Loucy (cell line): ENCODE measurements around the gene MCF2L2.
A peak's percentile ranks its signal among the peaks of the same experiment; 100 is the strongest.

Experiments used
- H2AFZ ChIP-seq: fragments of 200-600 bp; sonication (generic); 2 replicates; pipeline ENCODE4 v1.6.0; 2016; ENCODE audit warnings: antibody characterized with exemption, mild to moderate bottlenecking, low read length, moderate library complexity
- H3F3A ChIP-seq: fragments of 200-600 bp; 2 replicates; pipeline ENCODE4 v1.6.0; 2016; ENCODE audit warnings: antibody characterized with exemption, low read depth, mild to moderate bottlenecking
- H3K27me3 ChIP-seq: fragments of 200-600 bp; sonication (generic); 2 replicates; pipeline ENCODE4 v1.6.1; 2014; ENCODE audit warnings: low read length, mild to moderate bottlenecking; ENCODE audit not compliant: insufficient read depth, poor library complexity, severe bottlenecking
- H3K36me3 ChIP-seq: fragments of 200-600 bp; sonication (generic); 2 replicates; pipeline ENCODE4 v1.6.1; 2016; ENCODE audit warnings: low read length; ENCODE audit not compliant: insufficient read depth
- H3K4me1 ChIP-seq: fragments of 200-600 bp; sonication (generic); 2 replicates; pipeline ENCODE4 v1.5.1; 2014; ENCODE audit warnings: low read length, mild to moderate bottlenecking; ENCODE audit not compliant: insufficient read depth, poor library complexity, severe bottlenecking
- H3K4me2 ChIP-seq: fragments of 200-600 bp; sonication (generic); 2 replicates; pipeline ENCODE4 v1.6.0; 2014; ENCODE audit warnings: antibody characterized with exemption, low read length, low read depth, mild to moderate bottlenecking; ENCODE audit not compliant: poor library complexity, severe bottlenecking
- H3K4me3 ChIP-seq: fragments of 200-600 bp; sonication (generic); 2 replicates; pipeline ENCODE4 v1.5.1; 2014; ENCODE audit warnings: low read length, mild to moderate bottlenecking, mixed read lengths; ENCODE audit not compliant: poor library complexity, severe bottlenecking
- H3K79me2 ChIP-seq: fragments of 200-600 bp; sonication (generic); 2 replicates; pipeline ENCODE4 v1.6.1; 2014; ENCODE audit warnings: low read length; ENCODE audit not compliant: insufficient read depth
- H3K9ac ChIP-seq: fragments of 200-600 bp; sonication (generic); 2 replicates; pipeline ENCODE4 v1.6.0; 2014; ENCODE audit warnings: mild to moderate bottlenecking, low read depth, low read length, moderate library complexity; ENCODE audit not compliant: poor library complexity, severe bottlenecking
- H3K9me2 ChIP-seq: fragments of 200-600 bp; sonication (generic); replicated peaks from 2 replicates; pipeline ENCODE4 v1.6.1; 2016; ENCODE audit warnings: low read depth, low read length, mixed read lengths
- H3K9me3 ChIP-seq: fragments of 200-600 bp; sonication (generic); 2 replicates; pipeline ENCODE4 v1.6.1; 2014; ENCODE audit warnings: mild to moderate bottlenecking, antibody characterized with exemption, low read length, low read depth; ENCODE audit not compliant: insufficient read depth
- H4K20me1 ChIP-seq: fragments of 200-600 bp; sonication (generic); 2 replicates; pipeline ENCODE4 v1.6.0; 2014; ENCODE audit warnings: antibody characterized with exemption, low read length, mild to moderate bottlenecking; ENCODE audit not compliant: insufficient read depth, poor library complexity, severe bottlenecking
- EZH2phosphoT487 ChIP-seq: fragments of 200-600 bp; IDR thresholded peaks from 2 replicates; pipeline ENCODE4 v1.6.1; 2018; ENCODE audit warnings: antibody characterized with exemption, mild to moderate bottlenecking, moderate library complexity, borderline replicate concordance
- TF ChIP-seq, protein P1 (sequence below): fragments of 200-600 bp; sonication (generic); conservative IDR thresholded peaks from 2 replicates; pipeline ENCODE4 v1.5.1; 2014; ENCODE audit warnings: mild to moderate bottlenecking, antibody characterized with exemption, low read length

The MCF2L2 gene

GRCh38 chr3:183203670-183204069 is 224.7 kb downstream of the MCF2L2 start:
- Histone ChIP-seq H3K79me2 (no peaks in the 10 kb centered on the region), H3K4me3 (no peak overlapping the region), H2AFZ (no peak overlapping the region), H3K9me3 (peaks cover 6% of the 10 kb centered on the region; the same call in 1 of the 2 replicates), H3F3A (no peaks in the 10 kb centered on the region), H4K20me1 (no peaks in the 10 kb centered on the region), H3K27me3 (no peaks in the 10 kb centered on the region), H3K4me1 (peaks cover 11% of the 10 kb centered on the region), H3K9me2 (no peaks in the 10 kb centered on the region), H3K9ac (no peak overlapping the region), H3K36me3 (no peaks in the 10 kb centered on the region), H3K4me2 (no peak overlapping the region)
- TF ChIP-seq, protein P1, sequence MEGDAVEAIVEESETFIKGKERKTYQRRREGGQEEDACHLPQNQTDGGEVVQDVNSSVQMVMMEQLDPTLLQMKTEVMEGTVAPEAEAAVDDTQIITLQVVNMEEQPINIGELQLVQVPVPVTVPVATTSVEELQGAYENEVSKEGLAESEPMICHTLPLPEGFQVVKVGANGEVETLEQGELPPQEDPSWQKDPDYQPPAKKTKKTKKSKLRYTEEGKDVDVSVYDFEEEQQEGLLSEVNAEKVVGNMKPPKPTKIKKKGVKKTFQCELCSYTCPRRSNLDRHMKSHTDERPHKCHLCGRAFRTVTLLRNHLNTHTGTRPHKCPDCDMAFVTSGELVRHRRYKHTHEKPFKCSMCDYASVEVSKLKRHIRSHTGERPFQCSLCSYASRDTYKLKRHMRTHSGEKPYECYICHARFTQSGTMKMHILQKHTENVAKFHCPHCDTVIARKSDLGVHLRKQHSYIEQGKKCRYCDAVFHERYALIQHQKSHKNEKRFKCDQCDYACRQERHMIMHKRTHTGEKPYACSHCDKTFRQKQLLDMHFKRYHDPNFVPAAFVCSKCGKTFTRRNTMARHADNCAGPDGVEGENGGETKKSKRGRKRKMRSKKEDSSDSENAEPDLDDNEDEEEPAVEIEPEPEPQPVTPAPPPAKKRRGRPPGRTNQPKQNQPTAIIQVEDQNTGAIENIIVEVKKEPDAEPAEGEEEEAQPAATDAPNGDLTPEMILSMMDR: no peak
- TF ChIP-seq EZH2phosphoT487: no peak

- Histone ChIP-seq H3K4me3 (peak overlapping the region; percentile 61), H3F3A (no peaks in the 10 kb centered on the region), H3K9ac (peak overlapping the region; percentile 35), H3K27me3 (no peaks in the 10 kb centered on the region), H3K4me2 (peak overlapping the region; percentile 69), H4K20me1 (no peaks in the 10 kb centered on the region), H3K79me2 (no peaks in the 10 kb centered on the region), H3K9me3 (peaks cover 6% of the 10 kb centered on the region; the same call in 1 of the 2 replicates), H3K9me2 (no peaks in the 10 kb centered on the region), H2AFZ (peak overlapping the region; percentile 73), H3K4me1 (peaks cover 11% of the 10 kb centered on the region), H3K36me3 (no peaks in the 10 kb centered on the region)
- TF ChIP-seq EZH2phosphoT487: no peak
- TF ChIP-seq, protein P1: no peak
Observed at GRCh38 chr3:183202004-183202722, 226.3 kb downstream of the MCF2L2 start.

GRCh38 chr3:183198939-183199338 is 229.5 kb downstream of the MCF2L2 start:
- Histone ChIP-seq H3K4me3 (no peak overlapping the region), H3K9me2 (no peaks in the 10 kb centered on the region), H4K20me1 (no peaks in the 10 kb centered on the region), H3F3A (no peaks in the 10 kb centered on the region), H3K4me2 (no peak overlapping the region), H3K4me1 (peaks cover 11% of the 10 kb centered on the region), H3K9ac (no peak overlapping the region), H3K27me3 (no peaks in the 10 kb centered on the region), H3K9me3 (0 out of 2 replicates have a peak, but pooled peaks cover 3% of the 10 kb centered on the region), H3K36me3 (no peaks in the 10 kb centered on the region), H3K79me2 (no peaks in the 10 kb centered on the region), H2AFZ (no peak overlapping the region)
- no peak for TF ChIP-seq EZH2phosphoT487
- TF ChIP-seq, protein P1: no peak
